HEK293 (cell line): ENCODE data around the gene ALKBH3.
A peak's percentile ranks its signal among the peaks of the same experiment; 100 is the strongest.

Experiments used
- CTCF ChIA-PET: fragments of 350-600 bp; formaldehyde crosslinking; extraction: SDS; loops from one replicate; lab custom pipeline; 2021; ENCODE audit warnings: antibody characterized with exemption; lab: Yijun Ruan, JAX
- POLR2A ChIA-PET: fragments of 300-600 bp; formaldehyde crosslinking; extraction: SDS; loops from one replicate; lab custom pipeline; 2020; ENCODE audit warnings: antibody characterized with exemption, inconsistent platforms; lab: Yijun Ruan, JAX
- H3K27ac ChIP-seq: fragments of 200-500 bp; sonication (Bioruptor generic); 2 replicates; pipeline ENCODE4 v1.5.1; 2014; ENCODE audit warnings: low read depth, low read length, control low read depth, inconsistent platforms; ENCODE audit errors: extremely low read depth
- H3K36me3 ChIP-seq, 2 experiments: fragments of 200-500 bp in 1 of 2; sonication (Bioruptor generic) in 1 of 2; 1 replicate in 1 of 2; 2 replicates in 1 of 2; pipeline ENCODE4 v1.5.1; 2014 to 2017; ENCODE audit warnings: inconsistent platforms in 2 of 2, low read length in 2 of 2; ENCODE audit not compliant: control insufficient read depth in 2 of 2, insufficient read depth in 1 of 2
- H3K4me1 ChIP-seq: fragments of 200-500 bp; sonication (Bioruptor generic); 2 replicates; pipeline ENCODE4 v1.5.1; 2014; ENCODE audit warnings: mild to moderate bottlenecking, low read length, inconsistent platforms; ENCODE audit not compliant: control insufficient read depth, insufficient read depth
- H3K4me3 ChIP-seq: 2 replicates; pipeline ENCODE4 v1.5.1; 2011; ENCODE audit warnings: low read depth, mild to moderate bottlenecking, control low read depth, low read length, moderate library complexity
- H3K9me3 ChIP-seq: fragments of 200-500 bp; sonication (Bioruptor generic); 2 replicates; pipeline ENCODE4 v1.5.1; 2014; ENCODE audit warnings: low read depth, low read length, inconsistent platforms; ENCODE audit not compliant: control insufficient read depth, insufficient read depth
- GLIS2 ChIP-seq: fragments of 450-650 bp; formaldehyde crosslinking; IDR thresholded peaks from 2 replicates; pipeline ENCODE4 v1.5.1; 2016; ENCODE audit warnings: missing biosample characterization, missing genetic modification characterization
- KLF1 ChIP-seq: fragments of 450-650 bp; formaldehyde crosslinking; IDR thresholded peaks from 2 replicates; pipeline ENCODE4 v1.5.1; 2016; ENCODE audit warnings: missing biosample characterization, missing genetic modification characterization
- MYNN ChIP-seq: fragments of 450-650 bp; formaldehyde crosslinking; IDR thresholded peaks from 2 replicates; pipeline ENCODE4 v1.5.1; 2016; ENCODE audit warnings: missing biosample characterization, missing genetic modification characterization, borderline replicate concordance
- ZBTB1 ChIP-seq: fragments of 450-650 bp; formaldehyde crosslinking; IDR thresholded peaks from 2 replicates; pipeline ENCODE4 v1.5.1; 2016; ENCODE audit warnings: missing biosample characterization, missing genetic modification characterization
- ZNF112 ChIP-seq: fragments of 450-650 bp; formaldehyde crosslinking; IDR thresholded peaks from 2 replicates; pipeline ENCODE4 v1.5.0; 2017; ENCODE audit warnings: missing biosample characterization, missing genetic modification characterization
- ZNF133 ChIP-seq: fragments of 450-650 bp; formaldehyde crosslinking; IDR thresholded peaks from 2 replicates; pipeline ENCODE4 v1.5.1; 2016; ENCODE audit warnings: missing biosample characterization, missing genetic modification characterization
- ZNF202 ChIP-seq: fragments of 450-650 bp; formaldehyde crosslinking; IDR thresholded peaks from 2 replicates; pipeline ENCODE4 v1.5.1; 2016; ENCODE audit warnings: missing biosample characterization, missing genetic modification characterization, borderline replicate concordance
- ZNF529 ChIP-seq: fragments of 450-650 bp; formaldehyde crosslinking; IDR thresholded peaks from 2 replicates; pipeline ENCODE4 v1.5.1; 2017; ENCODE audit warnings: missing genetic modification characterization, missing biosample characterization; ENCODE audit not compliant: insufficient replicate concordance
- ZNF623 ChIP-seq: fragments of 450-650 bp; formaldehyde crosslinking; IDR thresholded peaks from 2 replicates; pipeline ENCODE4 v1.5.1; 2016; ENCODE audit warnings: missing biosample characterization, missing genetic modification characterization
- ZNF776 ChIP-seq: fragments of 450-650 bp; formaldehyde crosslinking; IDR thresholded peaks from 2 replicates; pipeline ENCODE4 v1.5.0; 2017; ENCODE audit warnings: missing biosample characterization, missing genetic modification characterization, borderline replicate concordance
- ZNF791 ChIP-seq: fragments of 450-650 bp; formaldehyde crosslinking; IDR thresholded peaks from 2 replicates; pipeline ENCODE4 v1.5.1; 2016; ENCODE audit warnings: missing biosample characterization, missing genetic modification characterization
- TF ChIP-seq, protein P1 (sequence below): fragments of 450-650 bp; formaldehyde crosslinking; IDR thresholded peaks from 2 replicates; pipeline ENCODE4 v1.5.1; 2016; ENCODE audit warnings: missing biosample characterization, missing genetic modification characterization
- TF ChIP-seq, protein P2 (sequence below): fragments of 450-650 bp; formaldehyde crosslinking; IDR thresholded peaks from 2 replicates; pipeline ENCODE4 v1.5.1; 2016; ENCODE audit warnings: missing biosample characterization, missing genetic modification characterization
- TF ChIP-seq, protein P3 (sequence below): fragments of 450-650 bp; formaldehyde crosslinking; IDR thresholded peaks from 2 replicates; pipeline ENCODE4 v1.5.1; 2016; ENCODE audit warnings: missing biosample characterization, missing genetic modification characterization
- TF ChIP-seq, protein P4 (sequence below): fragments of 450-650 bp; formaldehyde crosslinking; IDR thresholded peaks from 2 replicates; pipeline ENCODE4 v1.5.1; 2016; ENCODE audit warnings: missing biosample characterization, missing genetic modification characterization, low read depth
- TF ChIP-seq, protein P5 (sequence below): fragments of 450-650 bp; formaldehyde crosslinking; IDR thresholded peaks from 2 replicates; pipeline ENCODE4 v1.5.1; 2016; ENCODE audit warnings: missing biosample characterization, missing genetic modification characterization

Gene ALKBH3

DNA sequence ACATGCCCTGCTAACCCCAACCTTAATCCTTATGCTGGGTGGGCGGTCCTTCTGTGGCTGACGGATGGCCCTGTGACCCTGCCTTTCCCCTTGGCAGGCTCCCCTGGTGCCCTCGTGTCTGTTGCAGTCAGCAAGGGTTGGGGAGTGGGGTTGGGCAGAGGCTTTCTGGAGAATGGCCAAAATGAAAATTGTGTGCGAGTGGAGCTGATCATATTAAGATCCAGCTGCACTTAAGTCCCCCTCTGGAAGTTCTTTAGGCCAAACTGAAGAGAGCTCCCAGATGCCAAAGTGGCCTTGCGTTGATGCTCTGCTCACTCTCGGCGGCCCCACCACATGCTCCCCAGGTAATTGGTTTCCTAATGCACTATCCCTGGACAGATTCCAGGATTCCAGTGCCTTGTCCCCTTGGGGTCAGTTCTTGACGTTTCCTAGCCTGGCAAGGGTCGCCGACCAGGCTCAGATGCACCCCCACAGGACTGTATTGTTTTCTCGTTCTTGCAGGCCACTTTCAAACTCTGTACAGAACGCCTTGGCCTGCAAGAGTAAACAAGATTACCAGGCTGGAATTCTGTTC lies 45.4 kb downstream of the ALKBH3 start:
- POLR2A ChIA-PET, result no interaction called here
- TF ChIP-seq, protein P1, sequence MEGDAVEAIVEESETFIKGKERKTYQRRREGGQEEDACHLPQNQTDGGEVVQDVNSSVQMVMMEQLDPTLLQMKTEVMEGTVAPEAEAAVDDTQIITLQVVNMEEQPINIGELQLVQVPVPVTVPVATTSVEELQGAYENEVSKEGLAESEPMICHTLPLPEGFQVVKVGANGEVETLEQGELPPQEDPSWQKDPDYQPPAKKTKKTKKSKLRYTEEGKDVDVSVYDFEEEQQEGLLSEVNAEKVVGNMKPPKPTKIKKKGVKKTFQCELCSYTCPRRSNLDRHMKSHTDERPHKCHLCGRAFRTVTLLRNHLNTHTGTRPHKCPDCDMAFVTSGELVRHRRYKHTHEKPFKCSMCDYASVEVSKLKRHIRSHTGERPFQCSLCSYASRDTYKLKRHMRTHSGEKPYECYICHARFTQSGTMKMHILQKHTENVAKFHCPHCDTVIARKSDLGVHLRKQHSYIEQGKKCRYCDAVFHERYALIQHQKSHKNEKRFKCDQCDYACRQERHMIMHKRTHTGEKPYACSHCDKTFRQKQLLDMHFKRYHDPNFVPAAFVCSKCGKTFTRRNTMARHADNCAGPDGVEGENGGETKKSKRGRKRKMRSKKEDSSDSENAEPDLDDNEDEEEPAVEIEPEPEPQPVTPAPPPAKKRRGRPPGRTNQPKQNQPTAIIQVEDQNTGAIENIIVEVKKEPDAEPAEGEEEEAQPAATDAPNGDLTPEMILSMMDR (tag by site-specific recombination), result no peak
- TF ChIP-seq ZNF623 (no peak), ZNF133 (tag by site-specific recombination) (no peak), GLIS2 (tag by site-specific recombination) (no peak), MYNN (tag by site-specific recombination) (no peak), ZNF791 (tag by site-specific recombination) (no peak), KLF1 (tag by site-specific recombination) (no peak)
- TF ChIP-seq, protein P2, sequence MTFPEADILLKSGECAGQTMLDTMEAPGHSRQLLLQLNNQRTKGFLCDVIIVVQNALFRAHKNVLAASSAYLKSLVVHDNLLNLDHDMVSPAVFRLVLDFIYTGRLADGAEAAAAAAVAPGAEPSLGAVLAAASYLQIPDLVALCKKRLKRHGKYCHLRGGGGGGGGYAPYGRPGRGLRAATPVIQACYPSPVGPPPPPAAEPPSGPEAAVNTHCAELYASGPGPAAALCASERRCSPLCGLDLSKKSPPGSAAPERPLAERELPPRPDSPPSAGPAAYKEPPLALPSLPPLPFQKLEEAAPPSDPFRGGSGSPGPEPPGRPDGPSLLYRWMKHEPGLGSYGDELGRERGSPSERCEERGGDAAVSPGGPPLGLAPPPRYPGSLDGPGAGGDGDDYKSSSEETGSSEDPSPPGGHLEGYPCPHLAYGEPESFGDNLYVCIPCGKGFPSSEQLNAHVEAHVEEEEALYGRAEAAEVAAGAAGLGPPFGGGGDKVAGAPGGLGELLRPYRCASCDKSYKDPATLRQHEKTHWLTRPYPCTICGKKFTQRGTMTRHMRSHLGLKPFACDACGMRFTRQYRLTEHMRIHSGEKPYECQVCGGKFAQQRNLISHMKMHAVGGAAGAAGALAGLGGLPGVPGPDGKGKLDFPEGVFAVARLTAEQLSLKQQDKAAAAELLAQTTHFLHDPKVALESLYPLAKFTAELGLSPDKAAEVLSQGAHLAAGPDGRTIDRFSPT (tag by site-specific recombination), result no peak
- TF ChIP-seq, protein P3, sequence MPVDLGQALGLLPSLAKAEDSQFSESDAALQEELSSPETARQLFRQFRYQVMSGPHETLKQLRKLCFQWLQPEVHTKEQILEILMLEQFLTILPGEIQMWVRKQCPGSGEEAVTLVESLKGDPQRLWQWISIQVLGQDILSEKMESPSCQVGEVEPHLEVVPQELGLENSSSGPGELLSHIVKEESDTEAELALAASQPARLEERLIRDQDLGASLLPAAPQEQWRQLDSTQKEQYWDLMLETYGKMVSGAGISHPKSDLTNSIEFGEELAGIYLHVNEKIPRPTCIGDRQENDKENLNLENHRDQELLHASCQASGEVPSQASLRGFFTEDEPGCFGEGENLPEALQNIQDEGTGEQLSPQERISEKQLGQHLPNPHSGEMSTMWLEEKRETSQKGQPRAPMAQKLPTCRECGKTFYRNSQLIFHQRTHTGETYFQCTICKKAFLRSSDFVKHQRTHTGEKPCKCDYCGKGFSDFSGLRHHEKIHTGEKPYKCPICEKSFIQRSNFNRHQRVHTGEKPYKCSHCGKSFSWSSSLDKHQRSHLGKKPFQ (tag by site-specific recombination), result no peak
- peaks cover 0 to 14% of the 10 kb centered on the region in 2 experiments; a peak in 1 of 3 replicates for H3K36me3 ChIP-seq
- no peaks in the 10 kb centered on the region for H3K4me1 ChIP-seq
- H3K9me3 ChIP-seq, result no peaks in the 10 kb centered on the region
- no peak overlapping the region for H3K4me3 ChIP-seq
- no peak overlapping the region for H3K27ac ChIP-seq
- CTCF ChIA-PET, result no interaction called here

DNA sequence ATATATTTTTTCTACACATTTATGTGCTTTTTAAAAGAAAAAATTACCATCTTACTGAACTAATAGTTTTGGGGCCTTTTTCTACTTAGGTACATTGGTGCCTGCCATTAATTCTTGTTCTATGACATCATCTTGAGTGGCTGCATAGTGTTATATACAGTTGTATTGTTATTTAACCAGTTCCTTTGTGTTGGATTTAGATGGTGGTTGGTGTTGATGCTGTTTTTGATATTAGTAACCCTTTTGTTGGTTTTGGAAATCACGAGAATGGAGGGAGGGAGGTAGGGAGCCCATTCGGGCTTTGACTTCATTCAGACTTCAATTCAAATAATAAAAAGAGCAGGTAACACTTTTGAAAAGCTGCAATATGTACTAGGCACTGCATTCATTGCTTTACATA lies 46.4 kb downstream of the ALKBH3 start:
- ChIA-PET CTCF (interaction anchor here (0.6 kb wide), 1 partner anchor 101 kb away, joined by 3 read pairs; no protein-coding TSS in a partner anchor), POLR2A (no interaction called here)
- no peaks in the 10 kb centered on the region for H3K4me1 ChIP-seq
- TF ChIP-seq, protein P4, sequence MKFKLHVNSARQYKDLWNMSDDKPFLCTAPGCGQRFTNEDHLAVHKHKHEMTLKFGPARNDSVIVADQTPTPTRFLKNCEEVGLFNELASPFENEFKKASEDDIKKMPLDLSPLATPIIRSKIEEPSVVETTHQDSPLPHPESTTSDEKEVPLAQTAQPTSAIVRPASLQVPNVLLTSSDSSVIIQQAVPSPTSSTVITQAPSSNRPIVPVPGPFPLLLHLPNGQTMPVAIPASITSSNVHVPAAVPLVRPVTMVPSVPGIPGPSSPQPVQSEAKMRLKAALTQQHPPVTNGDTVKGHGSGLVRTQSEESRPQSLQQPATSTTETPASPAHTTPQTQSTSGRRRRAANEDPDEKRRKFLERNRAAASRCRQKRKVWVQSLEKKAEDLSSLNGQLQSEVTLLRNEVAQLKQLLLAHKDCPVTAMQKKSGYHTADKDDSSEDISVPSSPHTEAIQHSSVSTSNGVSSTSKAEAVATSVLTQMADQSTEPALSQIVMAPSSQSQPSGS, result peak; percentile 58; the same call in 1 of the 2 replicates
- TF ChIP-seq ZNF529, result no peak
- TF ChIP-seq, protein P5, sequence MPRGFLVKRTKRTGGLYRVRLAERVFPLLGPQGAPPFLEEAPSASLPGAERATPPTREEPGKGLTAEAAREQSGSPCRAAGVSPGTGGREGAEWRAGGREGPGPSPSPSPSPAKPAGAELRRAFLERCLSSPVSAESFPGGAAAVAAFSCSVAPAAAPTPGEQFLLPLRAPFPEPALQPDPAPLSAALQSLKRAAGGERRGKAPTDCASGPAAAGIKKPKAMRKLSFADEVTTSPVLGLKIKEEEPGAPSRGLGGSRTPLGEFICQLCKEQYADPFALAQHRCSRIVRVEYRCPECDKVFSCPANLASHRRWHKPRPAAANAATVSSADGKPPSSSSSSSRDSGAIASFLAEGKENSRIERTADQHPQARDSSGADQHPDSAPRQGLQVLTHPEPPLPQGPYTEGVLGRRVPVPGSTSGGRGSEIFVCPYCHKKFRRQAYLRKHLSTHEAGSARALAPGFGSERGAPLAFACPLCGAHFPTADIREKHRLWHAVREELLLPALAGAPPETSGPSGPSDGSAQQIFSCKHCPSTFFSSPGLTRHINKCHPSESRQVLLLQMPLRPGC (tag by site-specific recombination), result no peak
- TF ChIP-seq ZNF776 (tag by site-specific recombination), result no peak
- TF ChIP-seq ZNF112 (tag by site-specific recombination), result no peak
- no peak for TF ChIP-seq ZBTB1 (tag by site-specific recombination)
- no peak for TF ChIP-seq ZNF202
- H3K4me3 ChIP-seq, result no peak overlapping the region
- peaks cover 0 to 3% of the 10 kb centered on the region in 2 experiments; a peak in 1 of 3 replicates for H3K36me3 ChIP-seq
- no peak overlapping the region for H3K27ac ChIP-seq
- no peaks in the 10 kb centered on the region for H3K9me3 ChIP-seq
